Mesenteric fat pad (tissue), 1 donor: ENCODE measurements around the gene GARIN1A. TPM values are rescaled to one million over a fixed set of nuclear protein-coding genes. Genes with fewer than 3 reads are reported as not detected.
"Not testable (repeated sequence)": the region's sequence is repeated elsewhere in the genome, so short reads cannot be mapped to it uniquely, and the experiment has no call there.

Experiments
- DNase-seq: peaks from one replicate; pipeline ENCODE4 v3.0.0-alpha.2; 2020; ENCODE audit warnings: low spot score
- total RNA-seq: library from RNA; stranded (reverse); fragmentation: NEBNext Ultra II Directional; extraction: Animal tissue kit (Norgen Biotek cat#: 25700); gene quantifications from one replicate; pipeline ENCODE4 v1.2.1, GENCODE V29; 2021
- donor health status: DM: yes; HTN: yes; CAD: no.

GARIN1A gene
- total RNA-seq, 1 donor from 2014 or later = 10.2 TPM

DNA sequence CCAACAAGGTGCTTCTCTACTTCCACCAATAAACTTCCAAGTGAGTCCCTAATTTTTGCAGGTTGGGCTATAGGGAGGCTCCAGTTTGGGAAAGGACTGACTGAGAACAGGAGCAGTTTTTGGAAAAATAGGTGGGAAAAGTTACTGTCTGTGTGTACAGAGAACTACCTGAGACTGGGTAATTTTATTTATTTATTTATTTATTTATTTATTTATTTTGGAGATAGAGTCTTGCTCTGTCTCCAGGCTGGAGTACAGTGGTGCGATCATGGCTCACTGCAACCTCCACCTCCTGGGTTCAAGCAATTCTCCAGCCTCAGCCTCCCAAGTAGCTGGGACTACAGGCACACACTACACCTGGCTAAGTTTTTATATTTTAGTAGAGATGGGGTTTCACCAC is 11.2 kb downstream of the GARIN1A start:
- DNase-seq = not testable (repeated sequence)

DNA sequence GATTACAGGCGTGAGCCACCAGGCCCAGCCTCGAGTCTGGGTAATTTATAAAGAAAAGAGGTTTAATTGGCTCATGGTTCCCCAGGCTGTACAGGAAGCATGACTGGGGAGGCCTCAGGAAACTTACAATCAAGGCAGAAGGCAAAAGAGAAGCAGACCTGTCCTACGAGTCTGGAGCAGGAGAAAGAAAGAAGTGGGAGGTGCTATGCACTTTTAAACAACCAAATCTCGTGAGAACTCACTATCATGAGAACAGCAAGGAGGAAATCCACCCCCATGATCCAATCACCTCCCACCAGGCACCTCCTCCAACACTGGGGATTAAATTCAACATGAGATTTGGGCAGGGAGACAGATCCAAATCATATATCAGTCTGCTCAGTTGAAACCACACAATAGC is 11.6 kb downstream of the GARIN1A start:
- not testable (repeated sequence) for DNase-seq

DNA sequence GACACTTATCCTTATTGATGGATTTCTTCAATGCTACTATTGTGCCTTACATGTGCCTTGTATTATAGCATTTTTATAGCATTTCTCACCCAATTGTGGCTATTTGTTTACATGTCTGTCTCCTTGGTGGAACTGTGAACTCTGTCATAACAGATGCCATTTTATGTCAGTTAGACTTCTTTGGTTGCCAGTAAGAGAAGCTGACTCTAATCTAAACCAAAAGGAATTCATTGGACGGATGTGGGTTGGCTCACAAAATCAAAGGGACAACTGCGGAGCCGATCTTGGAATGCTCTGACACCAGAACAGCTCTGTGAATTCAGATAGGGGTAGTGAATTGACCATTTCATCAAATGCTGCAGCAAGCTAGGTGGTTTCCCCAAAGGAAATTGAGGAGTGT is 15.0 kb downstream of the GARIN1A start:
- DNase-seq = no peak

DNA sequence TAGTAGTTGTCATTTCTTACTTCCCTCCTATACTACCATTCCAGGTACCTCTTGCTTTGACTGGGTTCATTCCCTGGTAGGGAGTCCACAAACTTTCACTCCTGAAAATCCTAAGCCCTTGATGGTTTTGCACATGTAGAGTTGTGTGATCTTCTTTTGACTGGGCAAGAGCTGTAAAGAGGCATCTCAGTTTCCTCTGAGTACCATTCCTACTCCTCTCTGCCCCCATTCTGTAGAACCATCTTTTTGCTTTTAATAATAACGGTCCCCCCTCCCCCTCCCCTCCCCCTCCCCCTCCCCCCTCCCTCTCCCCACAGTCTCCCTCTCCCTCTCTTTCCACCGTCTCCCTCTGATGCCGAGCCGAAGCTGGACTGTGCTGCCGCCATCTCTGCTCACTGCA is 16.4 kb downstream of the GARIN1A start:
- DNase-seq = no peak

DNA sequence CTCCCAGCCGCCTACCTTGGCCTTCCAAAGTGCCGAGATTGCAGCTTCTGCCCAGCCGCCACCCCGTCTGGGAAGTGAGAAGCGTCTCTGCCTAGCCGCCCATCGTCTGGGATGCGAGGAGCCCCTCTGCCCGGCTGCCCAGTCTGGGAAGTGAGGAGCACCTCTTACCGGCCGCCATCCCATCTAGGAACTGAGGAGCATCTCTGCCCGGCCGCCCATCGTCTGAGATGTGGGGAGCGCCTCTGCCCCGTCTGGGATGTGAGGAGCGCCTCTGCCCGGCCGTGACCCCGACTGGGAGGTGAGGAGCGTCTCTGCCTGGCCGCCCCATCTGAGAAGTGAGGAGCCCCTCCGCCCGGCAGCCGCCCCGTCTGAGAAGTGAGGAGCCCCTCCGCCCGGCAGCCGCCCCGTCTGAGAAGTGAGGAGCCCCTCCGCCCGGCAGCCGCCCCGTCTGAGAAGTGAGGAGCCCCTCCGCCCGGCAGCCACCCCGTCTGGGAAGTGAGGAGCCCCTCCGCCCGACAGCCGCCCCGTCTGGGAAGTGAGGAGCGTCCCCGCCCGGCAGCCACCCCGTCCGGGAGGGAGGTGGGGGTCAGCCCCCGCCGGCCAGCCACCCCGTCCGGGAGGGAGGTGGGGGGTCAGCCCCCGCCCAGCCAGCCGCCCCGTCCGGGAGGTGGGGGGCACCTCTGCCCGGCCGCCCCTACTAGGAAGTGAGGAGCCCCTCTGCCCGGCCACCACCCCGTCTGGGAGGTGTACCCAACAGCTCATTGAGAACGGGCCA is 17.3 kb downstream of the GARIN1A start:
- DNase-seq = not testable (repeated sequence)

DNA sequence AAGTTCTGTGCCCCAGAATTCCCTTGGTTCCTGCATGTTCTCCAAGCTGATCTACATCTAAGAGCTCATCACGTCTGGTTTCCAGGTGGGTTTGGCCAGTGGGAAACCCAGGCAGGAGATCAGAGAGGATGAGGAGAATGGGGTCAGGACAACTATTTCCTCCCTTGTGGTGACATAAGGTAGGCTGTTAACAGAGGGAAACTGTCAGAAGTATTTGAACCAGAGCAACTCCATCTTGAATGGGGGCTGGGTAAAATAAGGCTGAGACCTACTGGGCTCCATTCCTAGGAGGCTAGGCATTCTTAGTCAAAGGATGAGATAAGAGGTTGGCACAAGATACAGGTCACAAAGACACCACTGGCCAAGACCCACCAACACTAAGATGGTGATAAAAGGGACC is 19.1 kb downstream of the GARIN1A start:
- no peak for DNase-seq

DNA sequence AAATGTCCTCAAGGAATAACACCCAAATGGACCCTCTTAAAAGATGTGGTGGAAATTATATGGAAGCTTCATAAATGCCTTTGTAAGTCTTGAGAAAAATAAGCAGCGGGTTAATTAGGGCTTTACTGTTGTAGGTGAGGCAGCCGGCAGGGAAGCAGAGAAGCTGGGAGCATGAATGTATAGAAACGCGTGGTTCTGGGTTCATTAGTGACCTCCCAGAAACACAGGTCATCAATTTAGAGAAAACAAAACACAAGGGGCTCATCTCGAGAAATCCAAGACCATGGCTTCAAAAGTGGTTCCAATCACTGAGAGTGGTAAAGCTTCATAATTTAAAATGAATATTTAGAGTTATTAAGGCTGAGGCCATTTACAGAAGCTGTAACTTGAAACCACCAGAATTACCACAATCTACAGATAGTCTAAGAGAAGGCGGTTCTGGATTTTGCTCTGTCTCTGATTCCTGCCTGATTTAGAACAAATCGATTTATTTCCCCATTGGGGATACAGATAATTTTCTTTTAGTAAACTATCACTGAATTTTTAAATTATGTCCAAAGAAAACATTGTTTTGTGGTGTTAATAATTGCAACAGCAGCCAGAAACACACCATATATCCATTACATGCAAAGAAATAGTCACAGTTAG is 20.7 kb downstream of the GARIN1A start:
- no peak for DNase-seq

DNA sequence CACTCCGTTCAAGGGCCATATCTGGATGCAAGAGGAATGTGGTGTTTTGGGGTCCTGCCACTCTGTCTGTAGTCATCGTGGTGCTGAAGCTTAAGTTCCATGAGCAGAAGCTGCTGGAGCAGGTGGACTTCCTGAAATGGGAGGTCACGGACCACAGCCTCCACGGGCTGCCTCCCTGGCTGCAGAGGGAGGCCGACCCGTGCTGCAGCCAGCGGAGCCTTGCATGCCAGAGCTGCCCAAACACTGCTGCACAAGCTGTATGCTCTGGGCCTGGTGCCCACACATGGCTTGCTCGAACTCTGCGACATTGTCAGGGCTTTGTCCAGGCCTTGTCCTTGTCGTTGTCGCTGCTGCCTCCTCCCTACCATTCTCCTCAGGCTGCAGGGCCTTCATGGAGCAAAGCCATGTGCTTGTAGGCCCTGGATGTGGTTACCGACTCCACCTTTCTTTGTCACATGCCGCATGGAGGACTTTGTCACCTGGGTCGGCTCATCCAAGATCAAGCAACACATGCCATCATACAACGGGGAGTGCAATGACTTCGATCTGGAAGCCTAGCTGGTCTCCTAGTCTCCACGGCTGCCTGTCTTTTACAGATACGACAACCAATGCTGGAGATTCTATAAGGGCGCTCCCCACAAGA is 21.4 kb downstream of the GARIN1A start:
- no peak for DNase-seq

DNA sequence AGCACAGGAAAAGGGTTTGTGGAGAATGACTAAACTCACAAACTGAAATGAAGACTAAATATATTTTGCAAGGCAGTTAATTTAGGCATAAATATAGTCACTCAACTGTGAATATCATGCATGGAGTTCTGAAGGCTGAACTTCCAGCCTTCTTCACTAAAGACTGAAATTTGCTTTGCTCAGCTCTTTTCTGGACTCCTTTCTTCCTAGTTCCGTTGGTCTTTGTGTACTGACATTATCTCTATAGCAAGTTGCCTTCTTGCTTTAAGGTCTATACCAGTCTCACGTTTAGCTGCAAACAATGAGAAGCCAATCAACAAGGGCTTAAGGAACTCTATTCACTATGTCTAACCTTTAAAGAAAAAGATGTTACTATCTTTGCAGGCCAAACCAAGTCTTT is 22.6 kb downstream of the GARIN1A start:
- no peak for DNase-seq

DNA sequence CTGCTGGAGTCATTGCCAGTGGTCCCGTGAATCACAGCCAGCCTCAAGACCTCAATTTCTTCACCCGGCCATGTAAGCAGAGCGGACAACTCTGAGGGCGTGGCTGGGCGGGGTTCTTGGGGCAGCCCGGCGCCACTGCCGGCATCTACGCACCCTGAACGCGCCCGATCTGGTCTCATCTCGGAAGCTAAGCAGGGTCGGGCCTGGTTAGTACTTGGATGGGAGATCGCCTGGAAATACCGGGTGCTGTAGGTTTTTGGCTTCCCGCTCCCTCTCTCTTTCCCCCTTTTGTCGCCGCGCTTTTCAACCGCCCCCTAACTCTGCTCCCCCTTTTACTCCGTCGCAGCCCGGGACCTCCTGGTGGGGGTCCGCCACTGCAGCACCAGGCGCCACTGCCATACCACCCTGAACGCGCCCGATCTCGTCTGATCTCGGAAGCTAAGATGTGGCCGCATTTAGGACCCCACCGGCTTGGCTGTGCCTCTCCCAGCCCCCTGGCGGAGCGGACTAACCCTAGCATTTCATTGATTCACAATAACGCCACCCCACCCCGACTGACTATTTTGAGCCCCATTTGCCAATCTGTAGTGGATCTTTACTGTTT is 25.3 kb downstream of the GARIN1A start:
- no peak for DNase-seq

DNA sequence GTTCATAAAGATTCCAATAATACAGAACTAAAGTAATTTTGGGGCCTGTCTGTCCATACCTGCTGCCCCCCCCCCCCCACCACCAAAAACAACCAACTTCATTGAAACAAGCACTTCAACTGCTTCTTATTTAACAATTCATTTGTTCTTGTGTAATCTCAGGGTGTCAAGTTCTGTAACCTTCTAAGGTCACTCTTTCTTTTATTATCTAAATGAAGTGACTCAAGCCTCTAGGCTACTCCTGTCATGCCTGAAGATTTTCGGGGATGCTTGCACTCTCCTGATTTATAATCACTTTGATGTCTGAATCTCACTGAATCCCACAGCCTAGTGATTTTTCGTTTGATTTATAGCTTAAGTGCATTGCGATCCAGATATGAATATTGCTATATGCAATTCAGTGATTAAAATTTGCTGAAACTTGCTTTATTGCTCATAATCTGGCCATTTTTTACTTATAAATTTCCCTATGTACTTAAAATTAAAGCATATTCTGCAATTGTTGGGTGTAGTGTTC is 27.2 kb downstream of the GARIN1A start:
- no peak for DNase-seq

DNA sequence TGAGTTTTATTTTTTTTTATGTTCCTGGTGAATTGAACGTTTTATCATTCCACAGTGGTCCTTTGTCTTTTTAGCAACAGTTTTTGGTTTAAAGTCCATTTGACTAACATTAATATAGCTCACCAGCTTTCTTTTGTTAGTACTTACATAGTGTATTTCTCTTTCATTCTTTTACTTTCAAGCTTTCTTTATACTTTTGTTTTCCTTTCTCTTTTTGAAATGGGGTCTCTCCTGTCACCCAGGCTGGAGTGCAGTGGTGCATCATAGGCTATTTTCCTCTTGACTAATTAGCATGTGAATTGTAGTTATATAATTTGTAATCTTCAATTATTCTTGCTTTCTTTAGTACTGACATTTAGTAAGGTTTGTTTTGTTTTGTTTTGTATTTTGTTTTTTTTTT is 27.8 kb downstream of the GARIN1A start:
- no peak for DNase-seq

DNA sequence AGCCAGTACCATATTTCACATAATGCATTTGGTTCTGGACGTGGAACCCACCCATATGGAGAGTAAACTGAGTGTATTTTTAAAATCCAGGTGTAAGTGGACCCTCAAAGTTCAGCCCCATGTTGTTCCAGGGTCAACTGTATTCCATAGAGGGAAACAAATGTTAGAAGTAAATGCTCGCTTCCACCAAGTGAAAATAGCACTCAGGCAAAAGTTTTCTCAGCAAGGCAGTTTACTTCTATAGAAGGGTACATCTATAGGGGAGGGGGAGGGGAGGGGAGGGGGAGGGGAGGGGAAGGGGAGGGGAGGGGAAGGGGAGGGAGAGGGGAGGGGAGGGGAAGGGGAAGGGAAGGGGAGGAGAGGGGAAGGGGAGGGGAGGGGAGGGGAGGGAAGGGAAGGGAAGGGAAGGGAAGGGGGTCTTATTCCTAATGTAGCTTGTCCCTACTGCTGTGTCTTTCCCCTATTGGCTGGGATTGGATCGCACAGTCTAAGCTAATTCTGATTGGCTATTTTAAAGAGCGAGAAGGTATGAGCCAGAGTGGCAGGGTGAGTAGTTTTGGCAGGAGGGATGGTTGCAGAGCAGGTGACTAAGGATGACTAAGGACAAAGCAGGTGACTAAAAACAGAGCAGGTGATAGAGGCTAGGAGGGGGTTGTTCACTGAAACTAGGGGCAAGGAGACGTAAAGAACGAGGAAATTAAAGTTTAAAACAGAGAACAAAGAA is 29.1 kb downstream of the GARIN1A start:
- DNase-seq = no peak

DNA sequence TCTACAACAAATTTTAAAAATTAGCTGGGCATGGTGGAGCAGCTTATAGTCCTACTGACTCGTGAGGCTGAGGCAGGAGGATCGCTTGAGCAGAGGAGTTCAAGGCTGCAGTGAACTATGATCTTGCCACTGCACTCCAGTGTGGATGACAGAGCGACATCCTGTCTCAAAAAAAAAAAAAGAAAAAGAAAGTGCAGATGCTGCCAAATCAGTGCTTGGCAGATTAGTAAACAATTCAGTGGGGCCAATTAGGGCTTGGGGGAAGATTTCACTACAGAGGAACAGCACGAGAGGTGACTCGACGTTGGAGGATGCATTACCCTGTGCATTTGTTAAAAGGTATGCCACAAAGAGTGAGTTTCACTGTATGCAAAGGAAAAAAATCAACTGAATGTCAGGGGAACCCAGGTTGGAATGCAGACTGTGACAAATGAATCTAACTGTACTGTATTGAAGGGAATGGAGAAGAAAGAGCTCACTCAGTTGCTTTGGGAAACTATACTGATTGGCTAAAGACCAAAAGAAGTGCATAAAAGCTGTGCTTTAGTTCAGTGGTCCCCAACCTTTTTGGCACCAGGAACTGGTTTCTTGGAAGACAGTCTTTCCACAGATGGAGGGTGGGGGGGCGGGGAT is 31.6 kb downstream of the GARIN1A start:
- DNase-seq = no peak

DNA sequence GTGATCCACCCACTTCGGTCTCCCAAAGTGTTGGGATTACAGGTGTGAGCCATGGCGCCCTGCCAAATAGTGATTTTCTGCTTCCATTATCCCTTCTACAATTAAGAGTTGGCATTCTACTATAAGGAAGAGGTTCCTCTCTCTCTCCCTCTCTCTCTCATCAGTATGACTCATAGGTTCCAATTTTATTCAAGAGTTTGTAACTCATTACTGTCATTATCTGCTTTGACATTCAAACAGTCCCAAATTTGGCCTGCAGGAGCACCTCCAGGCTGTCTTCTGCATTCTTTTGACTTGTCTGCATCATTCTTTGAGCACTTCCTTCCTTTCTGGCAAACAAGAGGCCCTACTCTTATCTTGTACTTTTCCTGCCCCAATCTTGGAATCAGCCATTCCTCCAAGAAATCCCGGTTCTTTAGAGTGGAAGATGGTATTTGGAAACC is 33.8 kb downstream of the GARIN1A start:
- no peak for DNase-seq

DNA sequence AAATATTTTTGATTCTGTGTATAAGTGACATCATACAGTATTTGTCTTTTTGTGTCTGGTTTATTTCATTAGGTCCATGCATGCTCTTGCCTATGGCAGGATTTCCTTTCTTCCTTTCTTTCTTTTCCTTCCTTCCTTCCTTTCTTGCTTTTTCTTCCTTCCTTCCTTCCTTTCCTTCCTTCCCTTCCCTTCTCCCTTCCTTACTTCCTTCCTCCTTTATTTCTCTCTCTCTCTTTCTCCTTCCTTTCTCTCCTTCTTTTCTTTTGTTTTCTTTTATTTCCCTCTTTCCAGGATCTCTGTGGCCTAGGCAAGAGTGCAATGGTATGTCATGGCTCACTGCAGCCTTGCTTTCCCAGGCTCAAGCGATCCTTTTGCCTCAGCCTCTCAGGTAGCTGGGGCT is 35.7 kb downstream of the GARIN1A start:
- no peak for DNase-seq

DNA sequence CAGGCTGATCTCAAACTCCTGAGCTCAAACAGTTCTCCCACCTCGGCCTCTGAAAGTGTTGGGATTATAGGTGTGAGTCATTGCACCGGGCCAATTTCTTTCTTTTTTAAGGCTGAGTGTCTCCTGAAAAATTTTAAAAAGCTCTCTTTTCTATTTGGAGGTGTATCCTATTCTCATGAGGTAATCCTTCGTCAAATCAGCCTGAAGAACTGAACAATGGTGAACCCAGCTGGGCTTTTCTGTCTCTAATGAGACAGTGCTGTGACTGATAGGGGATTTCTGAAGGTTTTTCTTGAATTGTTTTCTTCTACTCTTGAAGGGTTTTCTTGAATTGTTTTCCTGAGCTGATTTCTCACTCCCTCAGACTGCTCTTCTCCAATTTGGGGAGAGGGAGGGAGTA is 36.1 kb downstream of the GARIN1A start:
- DNase-seq = no peak

DNA sequence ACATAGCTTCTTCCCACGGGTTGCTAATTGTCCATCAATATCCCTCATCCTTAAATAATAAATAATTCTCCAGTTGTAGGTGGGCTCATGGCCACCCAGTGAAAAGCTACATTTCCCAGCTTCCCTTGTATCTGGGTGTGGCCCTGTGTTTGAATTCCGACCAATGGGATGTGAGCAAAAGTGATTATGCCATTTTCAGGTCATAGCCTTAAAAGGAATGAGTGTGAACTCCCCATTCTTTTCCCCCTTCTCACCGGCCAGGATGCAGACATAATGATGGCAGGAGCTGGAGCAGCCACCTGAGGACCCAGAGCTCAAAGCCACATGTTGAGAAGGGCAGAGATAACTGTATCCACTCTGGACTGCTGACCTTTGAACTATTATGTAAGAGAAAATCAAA is 36.7 kb downstream of the GARIN1A start:
- no peak for DNase-seq

DNA sequence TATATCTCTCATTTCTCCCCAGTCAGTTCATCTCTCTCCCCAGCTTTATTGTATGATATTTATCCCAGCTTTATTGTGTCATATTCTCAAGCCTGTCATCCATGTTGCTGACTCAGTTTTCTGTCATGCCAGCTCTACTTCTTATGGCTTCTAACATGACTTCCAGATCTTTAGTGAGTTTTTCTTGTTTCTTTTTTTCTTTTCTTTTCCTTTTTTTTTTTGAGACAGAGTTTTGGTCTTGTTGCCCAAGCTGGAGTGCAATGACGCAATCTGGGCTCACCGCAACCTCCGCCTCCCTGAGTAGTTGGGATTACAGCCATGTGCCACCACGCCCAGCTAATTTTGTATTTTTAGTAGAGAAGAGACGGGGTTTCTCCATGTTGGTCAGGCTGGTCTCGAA is 38.4 kb downstream of the GARIN1A start:
- DNase-seq = no peak

DNA sequence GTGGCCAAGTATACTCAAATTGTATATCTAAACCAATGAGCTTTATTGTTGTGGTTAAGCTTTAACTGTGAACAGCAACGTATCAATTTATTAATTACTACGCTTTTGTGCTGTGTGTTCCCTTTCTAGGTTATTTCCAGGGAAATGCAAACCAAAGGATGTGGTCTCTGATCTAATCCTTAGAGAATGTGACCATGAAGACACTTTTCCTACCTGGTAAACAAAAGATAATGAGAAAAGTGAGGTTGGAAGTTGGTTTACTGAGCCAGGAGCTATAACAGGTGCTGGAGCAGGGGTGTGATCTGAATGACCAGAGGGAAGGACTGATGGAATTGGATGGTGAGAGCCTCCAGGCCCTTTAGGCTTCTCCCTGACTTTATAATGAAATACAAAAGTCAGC is 41.7 kb downstream of the GARIN1A start:
- DNase-seq = no peak
